Stimulated activated CD8-positive, alpha-beta memory T cell treated with anti-CD3 and anti-CD28 coated beads, Interleukin-12 subunit alpha, Interleukin-12 subunit beta, amount 100 ng/mL, for 24 hours (primary cell): Measurements from ENCODE around the gene TCTA.

Experiments used
- DNase-seq: peaks from one replicate; pipeline ENCODE4 v3.0.0-alpha.2; 2020; ENCODE audit errors: extremely low read depth

Gene TCTA

DNA sequence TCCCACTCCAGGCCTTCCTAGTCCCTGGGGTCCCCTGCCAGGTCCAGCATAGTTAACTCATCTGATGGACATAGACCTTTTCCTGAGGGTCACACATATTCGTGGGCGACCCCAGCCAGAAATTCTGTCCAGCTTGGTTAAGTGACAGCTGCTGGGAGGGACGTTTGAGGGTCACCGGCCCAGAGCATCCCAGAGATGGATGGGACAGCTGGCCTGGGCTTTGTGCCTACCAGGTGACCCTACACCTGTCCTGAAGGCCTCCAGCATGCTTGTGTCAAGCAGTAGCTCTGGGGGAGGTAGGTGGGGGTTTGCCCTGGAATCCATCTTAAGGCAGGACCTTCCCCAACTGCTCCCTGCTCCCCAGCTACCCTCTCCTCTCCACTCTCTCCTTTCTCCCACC is 48.7 kb downstream of the TCTA start:
- DNase-seq = no peak

- no peak for DNase-seq
Observed at GRCh38 chr3:49461443-49462171, 49.4 kb downstream of the TCTA start.

GRCh38 chr3:49462222-49462621 is 50.0 kb downstream of the TCTA start:
- no peak for DNase-seq

- no peak for DNase-seq
Observed at GRCh38 chr3:49465270-49466034, 53.2 kb downstream of the TCTA start.
